GM21528 (cell line): Measurements from ENCODE around the gene NNT.
"Not testable (repeated sequence)": the region's sequence is repeated elsewhere in the genome, so short reads cannot be mapped to it uniquely, and the experiment has no call there.

Source experiments
- ATAC-seq: cut with Tn5 transposase; IDR thresholded peaks from one replicate; pipeline ENCODE4 v1.9.1; 2021; ENCODE audit warnings: mild to moderate bottlenecking, moderate library complexity; ENCODE audit not compliant: unreplicated experiment, low FRiP score

NNT gene

GRCh38 chr5:43659075-43659474, 56.1 kb downstream of the NNT start:
- ATAC-seq: no peak

- no peak for ATAC-seq
These were observed 58.1 kb downstream of the NNT start for GRCh38 chr5:43661102-43661501.

GRCh38 chr5:43663916-43664315, 60.9 kb downstream of the NNT start:
- no peak for ATAC-seq

GRCh38 chr5:43664501-43665040, 61.6 kb downstream of the NNT start:
- no peak for ATAC-seq

GRCh38 chr5:43665749-43666148, 62.8 kb downstream of the NNT start:
- ATAC-seq: not testable (repeated sequence)

- not testable (repeated sequence) for ATAC-seq
These were observed 63.7 kb downstream of the NNT start for GRCh38 chr5:43666728-43667127.

- not testable (repeated sequence) for ATAC-seq
These were observed 64.4 kb downstream of the NNT start for GRCh38 chr5:43667379-43667778.

- no peak for ATAC-seq
These were observed 71.6 kb downstream of the NNT start for GRCh38 chr5:43674536-43674935.

GRCh38 chr5:43675357-43675756, 72.4 kb downstream of the NNT start:
- no peak for ATAC-seq

GRCh38 chr5:43676083-43676840, 73.3 kb downstream of the NNT start:
- ATAC-seq: no peak

- ATAC-seq: no peak
These were observed 74.3 kb downstream of the NNT start for GRCh38 chr5:43677253-43677652.

- no peak for ATAC-seq
These were observed 76.2 kb downstream of the NNT start for GRCh38 chr5:43679214-43679613.

- ATAC-seq: no peak
These were observed 77.3 kb downstream of the NNT start for GRCh38 chr5:43680286-43680685.

GRCh38 chr5:43683884-43684471, 81.0 kb downstream of the NNT start:
- ATAC-seq: no peak

- no peak for ATAC-seq
These were observed 82.4 kb downstream of the NNT start for GRCh38 chr5:43685252-43685950.

- ATAC-seq: no peak
These were observed 84.3 kb downstream of the NNT start for GRCh38 chr5:43687275-43687674.

- no peak for ATAC-seq
These were observed 88.3 kb downstream of the NNT start for GRCh38 chr5:43691275-43691674.

- no peak for ATAC-seq
These were observed 88.9 kb downstream of the NNT start for GRCh38 chr5:43691893-43692292.

- no peak for ATAC-seq
These were observed 90.4 kb downstream of the NNT start for GRCh38 chr5:43693411-43693810.

- no peak for ATAC-seq
These were observed 91.0 kb downstream of the NNT start for GRCh38 chr5:43694027-43694426.

- not testable (repeated sequence) for ATAC-seq
These were observed 93.5 kb downstream of the NNT start for GRCh38 chr5:43696444-43696843.
